ENCODE results near the gene DMD.
"Not testable (repeated sequence)": the region's sequence is repeated elsewhere in the genome, so short reads cannot be mapped to it uniquely, and the experiment has no call there.

DMD gene

GRCh38 chrX:31420302-31420701 is 1791.0 kb downstream of the DMD start:
- H3K4me3 ChIP-seq (ENCODE audit: low read length in 2 of 2) = no peak overlapping the region
- H3K27ac ChIP-seq (ENCODE audit: low read length) = no peak overlapping the region
- no peaks in the 10 kb centered on the region for H3K36me3 ChIP-seq (ENCODE audit: control insufficient read depth in 2 of 2, insufficient read depth in 2 of 2, low read length in 2 of 2)
- H3K4me1 ChIP-seq (ENCODE audit: control insufficient read depth, insufficient read depth, low read length) = no peaks in the 10 kb centered on the region
- no peak overlapping the region for H3K9ac ChIP-seq (ENCODE audit: low read length in 2 of 2)
- H3K27me3 ChIP-seq (ENCODE audit: control insufficient read depth in 1 of 2, insufficient read depth in 2 of 2, low read length in 2 of 2) = no peaks in the 10 kb centered on the region
- H3K9me3 ChIP-seq (ENCODE audit: control insufficient read depth in 2 of 2, low read length in 2 of 2) = no peaks in the 10 kb centered on the region

DNA sequence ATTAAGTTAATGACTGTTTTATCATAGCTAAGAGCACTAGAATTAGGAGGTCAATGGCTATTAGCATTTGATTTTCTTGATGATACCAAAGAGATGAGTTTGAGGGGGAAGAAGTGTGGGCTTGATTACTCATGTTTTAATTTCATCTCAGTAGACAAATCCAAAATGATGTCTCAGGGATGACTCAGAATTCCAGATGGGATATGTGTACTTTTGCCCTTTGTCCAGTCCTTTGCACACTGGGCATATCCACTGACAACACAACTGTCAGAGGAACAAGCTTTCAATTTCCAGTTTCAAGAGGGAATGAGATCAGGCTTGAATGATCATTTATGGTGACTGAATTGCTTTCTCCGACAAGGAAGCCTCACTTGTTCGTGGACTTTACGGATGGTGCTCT is 1814.2 kb downstream of the DMD start:
- no peaks in the 10 kb centered on the region for H3K4me1 ChIP-seq (ENCODE audit: control insufficient read depth, insufficient read depth, low read length)
- no peaks in the 10 kb centered on the region for H3K27me3 ChIP-seq (ENCODE audit: control insufficient read depth in 1 of 2, insufficient read depth in 2 of 2, low read length in 2 of 2)
- H3K4me3 ChIP-seq (ENCODE audit: low read length in 2 of 2) = no peak overlapping the region
- H3K9ac ChIP-seq (ENCODE audit: low read length in 2 of 2) = no peak overlapping the region
- H3K9me3 ChIP-seq (ENCODE audit: control insufficient read depth in 2 of 2, low read length in 2 of 2) = no peaks in the 10 kb centered on the region
- H3K36me3 ChIP-seq (ENCODE audit: control insufficient read depth in 2 of 2, insufficient read depth in 2 of 2, low read length in 2 of 2) = no peaks in the 10 kb centered on the region
- H3K27ac ChIP-seq (ENCODE audit: low read length) = no peak overlapping the region

DNA sequence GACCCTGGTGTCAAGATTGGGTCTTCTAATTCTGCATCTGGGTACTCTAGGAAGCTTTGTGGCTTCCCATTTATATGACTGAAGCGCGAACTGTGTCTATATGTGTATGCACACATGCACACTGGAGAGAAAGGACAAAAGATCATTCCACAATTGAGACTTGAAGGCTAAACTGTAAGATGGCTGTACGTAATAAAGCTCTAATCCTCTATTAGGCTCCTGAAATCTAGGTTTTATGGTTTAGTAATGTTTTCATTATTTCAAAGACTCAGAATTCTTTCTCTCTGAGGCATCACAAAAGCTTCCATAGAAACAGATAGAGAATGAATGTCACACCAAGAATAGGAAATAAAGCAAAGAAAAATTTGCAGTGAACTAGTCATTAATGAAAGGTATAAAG is 1818.8 kb downstream of the DMD start:
- Histone ChIP-seq H3K36me3 (ENCODE audit: control insufficient read depth in 2 of 2, insufficient read depth in 2 of 2, low read length in 2 of 2) (no peaks in the 10 kb centered on the region), H3K9ac (ENCODE audit: low read length in 2 of 2) (no peak overlapping the region), H3K27me3 (ENCODE audit: control insufficient read depth in 1 of 2, insufficient read depth in 2 of 2, low read length in 2 of 2) (no peaks in the 10 kb centered on the region), H3K4me1 (ENCODE audit: control insufficient read depth, insufficient read depth, low read length) (no peaks in the 10 kb centered on the region), H3K27ac (ENCODE audit: low read length) (no peak overlapping the region), H3K4me3 (ENCODE audit: low read length in 2 of 2) (no peak overlapping the region), H3K9me3 (ENCODE audit: control insufficient read depth in 2 of 2, low read length in 2 of 2) (no peaks in the 10 kb centered on the region)

DNA sequence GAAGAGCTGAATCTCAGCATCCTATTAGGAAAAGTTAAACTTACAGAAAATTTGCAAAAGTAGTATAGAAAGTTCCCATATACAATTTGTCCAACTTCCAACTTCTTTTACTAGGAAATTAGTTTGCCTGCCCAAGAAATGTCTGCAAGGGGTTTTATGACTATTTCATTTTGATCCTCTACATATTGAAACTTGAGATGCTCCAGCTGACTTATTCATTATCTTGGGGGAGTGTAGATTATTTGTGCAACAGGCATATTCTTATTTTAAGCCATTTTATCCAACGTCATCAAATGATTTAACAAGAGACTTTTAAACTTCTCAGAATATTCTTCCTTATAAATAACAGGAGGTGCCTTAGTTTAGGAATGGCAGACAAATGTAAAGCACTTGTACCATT is 1822.4 kb downstream of the DMD start:
- Histone ChIP-seq H3K27ac (ENCODE audit: low read length) (no peak overlapping the region), H3K9ac (ENCODE audit: low read length in 2 of 2) (no peak overlapping the region), H3K27me3 (ENCODE audit: control insufficient read depth in 1 of 2, insufficient read depth in 2 of 2, low read length in 2 of 2) (no peaks in the 10 kb centered on the region), H3K9me3 (ENCODE audit: control insufficient read depth in 2 of 2, low read length in 2 of 2) (no peaks in the 10 kb centered on the region), H3K4me3 (ENCODE audit: low read length in 2 of 2) (no peak overlapping the region), H3K36me3 (ENCODE audit: control insufficient read depth in 2 of 2, insufficient read depth in 2 of 2, low read length in 2 of 2) (no peaks in the 10 kb centered on the region), H3K4me1 (ENCODE audit: control insufficient read depth, insufficient read depth, low read length) (no peaks in the 10 kb centered on the region)

DNA sequence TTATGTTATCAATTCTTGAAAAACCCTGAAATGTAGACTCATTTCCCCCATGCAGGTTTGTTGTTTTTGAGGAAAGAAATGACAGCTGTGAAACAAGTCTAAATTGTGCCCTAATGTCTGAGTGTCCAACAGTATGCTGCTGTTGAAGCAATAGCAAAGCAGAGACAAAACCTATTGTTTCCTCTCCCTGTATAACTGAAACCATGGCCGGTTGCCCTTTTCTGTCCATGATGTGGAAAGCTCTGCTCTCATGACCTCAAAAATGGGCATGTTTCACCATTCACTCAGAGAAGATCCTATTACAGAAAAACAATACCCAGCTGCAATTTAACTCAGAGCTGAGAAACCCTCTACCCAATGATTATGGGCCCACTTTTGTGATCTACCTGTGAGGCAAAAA is 1826.9 kb downstream of the DMD start:
- no peaks in the 10 kb centered on the region for H3K9me3 ChIP-seq (ENCODE audit: control insufficient read depth in 2 of 2, low read length in 2 of 2)
- H3K4me1 ChIP-seq (ENCODE audit: control insufficient read depth, insufficient read depth, low read length) = no peaks in the 10 kb centered on the region
- no peaks in the 10 kb centered on the region for H3K27me3 ChIP-seq (ENCODE audit: control insufficient read depth in 1 of 2, insufficient read depth in 2 of 2, low read length in 2 of 2)
- H3K4me3 ChIP-seq (ENCODE audit: low read length in 2 of 2) = no peak overlapping the region
- no peak overlapping the region for H3K9ac ChIP-seq (ENCODE audit: low read length in 2 of 2)
- no peak overlapping the region for H3K27ac ChIP-seq (ENCODE audit: low read length)
- H3K36me3 ChIP-seq (ENCODE audit: control insufficient read depth in 2 of 2, insufficient read depth in 2 of 2, low read length in 2 of 2) = no peaks in the 10 kb centered on the region

GRCh38 chrX:31383991-31384390 is 1827.4 kb downstream of the DMD start:
- H3K9me3 ChIP-seq (ENCODE audit: control insufficient read depth in 2 of 2, low read length in 2 of 2) = no peaks in the 10 kb centered on the region

DNA sequence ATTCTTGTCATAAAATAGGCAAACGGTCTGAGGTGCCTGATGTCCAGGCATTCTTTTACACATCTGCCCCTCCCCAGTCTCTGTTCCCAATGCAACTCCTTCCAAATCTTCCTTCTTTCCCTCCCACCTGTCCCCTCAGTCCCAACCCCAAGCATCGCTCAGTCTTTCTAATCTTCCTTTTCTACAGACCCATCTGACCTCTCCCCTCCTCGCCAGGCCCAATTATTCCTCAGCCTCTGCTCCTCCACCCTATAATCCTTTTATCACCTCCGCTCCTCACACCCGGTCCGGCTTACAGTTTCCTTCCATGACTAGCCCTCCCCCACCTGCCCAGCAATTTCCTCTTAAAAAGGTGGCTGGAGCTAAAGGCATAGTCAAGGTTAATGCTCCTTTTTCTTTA is 1832.4 kb downstream of the DMD start:
- not testable (repeated sequence) for H3K9ac ChIP-seq (ENCODE audit: low read length in 2 of 2); H3K9me3 ChIP-seq (ENCODE audit: control insufficient read depth in 2 of 2, low read length in 2 of 2); H3K4me1 ChIP-seq (ENCODE audit: control insufficient read depth, insufficient read depth, low read length); H3K36me3 ChIP-seq (ENCODE audit: control insufficient read depth in 2 of 2, insufficient read depth in 2 of 2, low read length in 2 of 2); H3K4me3 ChIP-seq (ENCODE audit: low read length in 2 of 2); H3K27me3 ChIP-seq (ENCODE audit: control insufficient read depth in 1 of 2, insufficient read depth in 2 of 2, low read length in 2 of 2); H3K27ac ChIP-seq (ENCODE audit: low read length)

More at GRCh38 chrX:31383991-31384390, 1827.4 kb downstream of the DMD start:
- no peak overlapping the region for H3K9ac ChIP-seq (ENCODE audit: low read length in 2 of 2)
- H3K36me3 ChIP-seq (ENCODE audit: control insufficient read depth in 2 of 2, insufficient read depth in 2 of 2, low read length in 2 of 2) = no peaks in the 10 kb centered on the region
- no peaks in the 10 kb centered on the region for H3K27me3 ChIP-seq (ENCODE audit: control insufficient read depth in 1 of 2, insufficient read depth in 2 of 2, low read length in 2 of 2)
- no peak overlapping the region for H3K4me3 ChIP-seq (ENCODE audit: low read length in 2 of 2)
- H3K4me1 ChIP-seq (ENCODE audit: control insufficient read depth, insufficient read depth, low read length) = no peaks in the 10 kb centered on the region
- H3K27ac ChIP-seq (ENCODE audit: low read length) = no peak overlapping the region

DNA sequence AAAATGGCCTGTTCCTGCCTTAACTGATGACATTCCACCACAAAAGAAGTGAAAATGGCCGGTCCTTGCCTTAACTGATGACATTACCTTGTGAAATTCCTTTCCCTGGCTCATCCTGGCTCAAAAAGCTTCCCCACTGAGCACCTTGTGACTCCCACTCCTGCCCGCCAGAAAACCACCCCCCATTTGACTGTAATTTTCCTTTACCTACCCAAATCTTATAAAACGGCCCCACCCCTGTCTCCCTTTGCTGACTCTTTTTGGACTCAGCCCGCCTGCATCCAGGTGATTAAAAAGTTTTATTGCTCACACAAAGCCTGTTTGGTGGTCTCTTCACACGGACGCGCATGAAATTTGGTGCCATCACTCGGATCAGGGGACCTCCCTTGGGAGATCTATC is 1833.5 kb downstream of the DMD start:
- H3K4me1 ChIP-seq (ENCODE audit: control insufficient read depth, insufficient read depth, low read length) = not testable (repeated sequence)

GRCh38 chrX:31376408-31377022 is 1834.8 kb downstream of the DMD start:
- Histone ChIP-seq H3K27ac (ENCODE audit: low read length) (no peak overlapping the region), H3K36me3 (ENCODE audit: control insufficient read depth in 2 of 2, insufficient read depth in 2 of 2, low read length in 2 of 2) (no peaks in the 10 kb centered on the region), H3K9me3 (ENCODE audit: control insufficient read depth in 2 of 2, low read length in 2 of 2) (peaks cover 0 to 7% of the 10 kb centered on the region in 2 donors), H3K9ac (ENCODE audit: low read length in 2 of 2) (no peak overlapping the region), H3K27me3 (ENCODE audit: control insufficient read depth in 1 of 2, insufficient read depth in 2 of 2, low read length in 2 of 2) (no peaks in the 10 kb centered on the region), H3K4me3 (ENCODE audit: low read length in 2 of 2) (no peak overlapping the region), H3K4me1 (ENCODE audit: control insufficient read depth, insufficient read depth, low read length) (no peaks in the 10 kb centered on the region)

More for the DNA sequence above, 1833.5 kb downstream of the DMD start:
- H3K27ac ChIP-seq (ENCODE audit: low read length); H3K9me3 ChIP-seq (ENCODE audit: control insufficient read depth in 2 of 2, low read length in 2 of 2); H3K36me3 ChIP-seq (ENCODE audit: control insufficient read depth in 2 of 2, insufficient read depth in 2 of 2, low read length in 2 of 2); H3K4me3 ChIP-seq (ENCODE audit: low read length in 2 of 2); H3K27me3 ChIP-seq (ENCODE audit: control insufficient read depth in 1 of 2, insufficient read depth in 2 of 2, low read length in 2 of 2); H3K9ac ChIP-seq (ENCODE audit: low read length in 2 of 2): not testable (repeated sequence)

GRCh38 chrX:31374786-31375185 is 1836.6 kb downstream of the DMD start:
- no peaks in the 10 kb centered on the region for H3K4me1 ChIP-seq (ENCODE audit: control insufficient read depth, insufficient read depth, low read length)
- H3K27ac ChIP-seq (ENCODE audit: low read length) = no peak overlapping the region
- peaks cover 0 to 8% of the 10 kb centered on the region in 2 donors for H3K9me3 ChIP-seq (ENCODE audit: control insufficient read depth in 2 of 2, low read length in 2 of 2)
- no peaks in the 10 kb centered on the region for H3K27me3 ChIP-seq (ENCODE audit: control insufficient read depth in 1 of 2, insufficient read depth in 2 of 2, low read length in 2 of 2)
- no peak overlapping the region for H3K4me3 ChIP-seq (ENCODE audit: low read length in 2 of 2)
- no peak overlapping the region for H3K9ac ChIP-seq (ENCODE audit: low read length in 2 of 2)
- no peaks in the 10 kb centered on the region for H3K36me3 ChIP-seq (ENCODE audit: control insufficient read depth in 2 of 2, insufficient read depth in 2 of 2, low read length in 2 of 2)

GRCh38 chrX:31371956-31372355 is 1839.4 kb downstream of the DMD start:
- Histone ChIP-seq H3K4me1 (ENCODE audit: control insufficient read depth, insufficient read depth, low read length) (no peaks in the 10 kb centered on the region), H3K9ac (ENCODE audit: low read length in 2 of 2) (no peak overlapping the region), H3K27me3 (ENCODE audit: control insufficient read depth in 1 of 2, insufficient read depth in 2 of 2, low read length in 2 of 2) (no peaks in the 10 kb centered on the region), H3K27ac (ENCODE audit: low read length) (no peak overlapping the region), H3K9me3 (ENCODE audit: control insufficient read depth in 2 of 2, low read length in 2 of 2) (peaks cover 0 to 8% of the 10 kb centered on the region in 2 donors), H3K4me3 (ENCODE audit: low read length in 2 of 2) (no peak overlapping the region), H3K36me3 (ENCODE audit: control insufficient read depth in 2 of 2, insufficient read depth in 2 of 2, low read length in 2 of 2) (no peaks in the 10 kb centered on the region)

Measured in stomach smooth muscle (tissue), 2 donors.